ENCODE results near the gene LSM12.

LSM12 gene

GRCh38 chr17:44079877-44080821 is 13.7 kb upstream of the LSM12 start:
- no peak overlapping the region for H2BK12ac ChIP-seq (ENCODE audit: low read length in 2 of 2)
- H3K9ac ChIP-seq (ENCODE audit: low read length): peak overlapping the region; percentile 15
- peaks cover 81 to 92% of the 10 kb centered on the region in 2 experiments for H3K36me3 ChIP-seq (ENCODE audit: control insufficient read depth in 1 of 2, insufficient read depth in 2 of 2, low read depth in 1 of 2, low read length in 2 of 2)
- no peak overlapping the region for H3K14ac ChIP-seq (ENCODE audit: low read length in 2 of 2)
- no peak overlapping the region for H2AFZ ChIP-seq (ENCODE audit: low read depth, low read length)
- H3K23ac ChIP-seq (ENCODE audit: low read length in 2 of 2): no peak overlapping the region
- H3K4me1 ChIP-seq (ENCODE audit: control insufficient read depth, insufficient read depth, low read depth, low read length): peaks cover 10% of the 10 kb centered on the region
- H3K4me3 ChIP-seq (ENCODE audit: insufficient read depth in 1 of 2, low read depth in 1 of 2, low read length in 2 of 2): no peak overlapping the region
- no peak overlapping the region for H2BK15ac ChIP-seq (ENCODE audit: low read depth, poor library complexity, severe bottlenecking)
- no peaks in the 10 kb centered on the region for H3K9me3 ChIP-seq (ENCODE audit: control insufficient read depth, low read length)
- peak overlapping the region; percentile 19 for H4K91ac ChIP-seq (ENCODE audit: low read length)
- H3K27ac ChIP-seq (ENCODE audit: low read length, poor library complexity, severe bottlenecking): no peak overlapping the region
- no peak overlapping the region for H3K18ac ChIP-seq (ENCODE audit: low read depth in 1 of 2, low read length in 2 of 2)
- no peaks in the 10 kb centered on the region for H3K27me3 ChIP-seq (ENCODE audit: control insufficient read depth in 1 of 2, insufficient read depth in 1 of 2, low read length in 2 of 2)
- peaks cover 5% of the 10 kb centered on the region for H3K79me1 ChIP-seq (replicated peaks; ENCODE audit: low read length, poor library complexity, severe bottlenecking)
- 92% methylated on average over 18 of the region's 18 CpGs for WGBS
- no peak overlapping the region for H4K8ac ChIP-seq (ENCODE audit: low read length)
- no peak overlapping the region for H3K4ac ChIP-seq (ENCODE audit: low read depth in 1 of 2, low read length in 2 of 2)
- no peak overlapping the region for H3K4me2 ChIP-seq (ENCODE audit: low read length, poor library complexity, severe bottlenecking)
- H2BK120ac ChIP-seq (ENCODE audit: low read depth, low read length): no peak overlapping the region
- no peak overlapping the region for H2BK5ac ChIP-seq (ENCODE audit: low read depth, low read length, poor library complexity, severe bottlenecking)
- no peak for DNase-seq
- no peak overlapping the region for H2AK5ac ChIP-seq (ENCODE audit: low read length, severe bottlenecking)

GRCh38 chr17:44078412-44078811 is 11.9 kb upstream of the LSM12 start:
- Histone ChIP-seq H3K4me1 (ENCODE audit: control insufficient read depth, insufficient read depth, low read depth, low read length) (peaks cover 9% of the 10 kb centered on the region), H3K18ac (ENCODE audit: low read depth in 1 of 2, low read length in 2 of 2) (no peak overlapping the region), H4K91ac (ENCODE audit: low read length) (no peak overlapping the region), H2BK120ac (ENCODE audit: low read depth, low read length) (no peak overlapping the region), H2BK15ac (ENCODE audit: low read depth, poor library complexity, severe bottlenecking) (no peak overlapping the region), H2BK12ac (ENCODE audit: low read length in 2 of 2) (no peak overlapping the region), H3K14ac (ENCODE audit: low read length in 2 of 2) (no peak overlapping the region), H2AFZ (ENCODE audit: low read depth, low read length) (no peak overlapping the region), H3K27ac (ENCODE audit: low read length, poor library complexity, severe bottlenecking) (no peak overlapping the region), H3K9ac (ENCODE audit: low read length) (no peak overlapping the region), H4K8ac (ENCODE audit: low read length) (no peak overlapping the region), H3K9me3 (ENCODE audit: control insufficient read depth, low read length) (no peaks in the 10 kb centered on the region), H3K4me2 (ENCODE audit: low read length, poor library complexity, severe bottlenecking) (no peak overlapping the region), H3K4ac (ENCODE audit: low read depth in 1 of 2, low read length in 2 of 2) (no peak overlapping the region), H3K36me3 (ENCODE audit: control insufficient read depth in 1 of 2, insufficient read depth in 2 of 2, low read depth in 1 of 2, low read length in 2 of 2) (peaks cover 79 to 92% of the 10 kb centered on the region in 2 experiments), H3K27me3 (ENCODE audit: control insufficient read depth in 1 of 2, insufficient read depth in 1 of 2, low read length in 2 of 2) (no peaks in the 10 kb centered on the region), H2BK5ac (ENCODE audit: low read depth, low read length, poor library complexity, severe bottlenecking) (no peak overlapping the region), H3K79me1 (replicated peaks; ENCODE audit: low read length, poor library complexity, severe bottlenecking) (peaks cover 21% of the 10 kb centered on the region), H2AK5ac (ENCODE audit: low read length, severe bottlenecking) (no peak overlapping the region), H3K23ac (ENCODE audit: low read length in 2 of 2) (no peak overlapping the region), H3K4me3 (ENCODE audit: insufficient read depth in 1 of 2, low read depth in 1 of 2, low read length in 2 of 2) (no peak overlapping the region)
- 95% methylated on average over 19 of the region's 19 CpGs for WGBS
- DNase-seq: no peak

GRCh38 chr17:44077595-44077909 is 11.1 kb upstream of the LSM12 start:
- WGBS: no CpG with 5 or more reads among the region's 4 CpGs
- Histone ChIP-seq H2AK5ac (ENCODE audit: low read length, severe bottlenecking) (no peak overlapping the region), H3K27ac (ENCODE audit: low read length, poor library complexity, severe bottlenecking) (no peak overlapping the region), H2BK120ac (ENCODE audit: low read depth, low read length) (no peak overlapping the region), H3K27me3 (ENCODE audit: control insufficient read depth in 1 of 2, insufficient read depth in 1 of 2, low read length in 2 of 2) (no peaks in the 10 kb centered on the region), H3K4me2 (ENCODE audit: low read length, poor library complexity, severe bottlenecking) (no peak overlapping the region), H2BK5ac (ENCODE audit: low read depth, low read length, poor library complexity, severe bottlenecking) (no peak overlapping the region), H3K79me1 (replicated peaks; ENCODE audit: low read length, poor library complexity, severe bottlenecking) (peaks cover 25% of the 10 kb centered on the region), H3K18ac (ENCODE audit: low read depth in 1 of 2, low read length in 2 of 2) (no peak overlapping the region), H3K14ac (ENCODE audit: low read length in 2 of 2) (peak overlapping the region in 1 of 2 experiments; percentile 12), H3K36me3 (ENCODE audit: control insufficient read depth in 1 of 2, insufficient read depth in 2 of 2, low read depth in 1 of 2, low read length in 2 of 2) (peaks cover 77 to 83% of the 10 kb centered on the region in 2 experiments), H3K4me3 (ENCODE audit: insufficient read depth in 1 of 2, low read depth in 1 of 2, low read length in 2 of 2) (no peak overlapping the region), H3K4ac (ENCODE audit: low read depth in 1 of 2, low read length in 2 of 2) (no peak overlapping the region), H2BK15ac (ENCODE audit: low read depth, poor library complexity, severe bottlenecking) (no peak overlapping the region), H2BK12ac (ENCODE audit: low read length in 2 of 2) (peak overlapping the region in 1 of 2 experiments; percentile 22), H3K23ac (ENCODE audit: low read length in 2 of 2) (no peak overlapping the region), H4K8ac (ENCODE audit: low read length) (no peak overlapping the region), H3K9me3 (ENCODE audit: control insufficient read depth, low read length) (no peaks in the 10 kb centered on the region), H2AFZ (ENCODE audit: low read depth, low read length) (no peak overlapping the region), H4K91ac (ENCODE audit: low read length) (no peak overlapping the region), H3K9ac (ENCODE audit: low read length) (peak overlapping the region; percentile 45), H3K4me1 (ENCODE audit: control insufficient read depth, insufficient read depth, low read depth, low read length) (peaks cover 7% of the 10 kb centered on the region)
- DNase-seq: no peak

- DNase-seq: no peak
- no peak overlapping the region for H2BK12ac ChIP-seq (ENCODE audit: low read length in 2 of 2)
- H3K23ac ChIP-seq (ENCODE audit: low read length in 2 of 2): no peak overlapping the region
- no peak overlapping the region for H2BK120ac ChIP-seq (ENCODE audit: low read depth, low read length)
- H2BK15ac ChIP-seq (ENCODE audit: low read depth, poor library complexity, severe bottlenecking): no peak overlapping the region
- no peaks in the 10 kb centered on the region for H3K27me3 ChIP-seq (ENCODE audit: control insufficient read depth in 1 of 2, insufficient read depth in 1 of 2, low read length in 2 of 2)
- H2AFZ ChIP-seq (ENCODE audit: low read depth, low read length): no peak overlapping the region
- H3K9me3 ChIP-seq (ENCODE audit: control insufficient read depth, low read length): no peaks in the 10 kb centered on the region
- peaks cover under 1% of the 10 kb centered on the region for H3K4me1 ChIP-seq (ENCODE audit: control insufficient read depth, insufficient read depth, low read depth, low read length)
- H3K9ac ChIP-seq (ENCODE audit: low read length): peak overlapping the region; percentile 45
- H3K4me2 ChIP-seq (ENCODE audit: low read length, poor library complexity, severe bottlenecking): no peak overlapping the region
- no peak overlapping the region for H3K27ac ChIP-seq (ENCODE audit: low read length, poor library complexity, severe bottlenecking)
- no peak overlapping the region for H2BK5ac ChIP-seq (ENCODE audit: low read depth, low read length, poor library complexity, severe bottlenecking)
- no peak overlapping the region for H2AK5ac ChIP-seq (ENCODE audit: low read length, severe bottlenecking)
- no peak overlapping the region for H4K91ac ChIP-seq (ENCODE audit: low read length)
- 97% methylated on average over 3 of the region's 6 CpGs for WGBS
- H3K14ac ChIP-seq (ENCODE audit: low read length in 2 of 2): no peak overlapping the region
- no peak overlapping the region for H3K4me3 ChIP-seq (ENCODE audit: insufficient read depth in 1 of 2, low read depth in 1 of 2, low read length in 2 of 2)
- H3K36me3 ChIP-seq (ENCODE audit: control insufficient read depth in 1 of 2, insufficient read depth in 2 of 2, low read depth in 1 of 2, low read length in 2 of 2): peaks cover 71 to 77% of the 10 kb centered on the region in 2 experiments
- no peak overlapping the region for H3K18ac ChIP-seq (ENCODE audit: low read depth in 1 of 2, low read length in 2 of 2)
- no peak overlapping the region for H3K4ac ChIP-seq (ENCODE audit: low read depth in 1 of 2, low read length in 2 of 2)
- H3K79me1 ChIP-seq (replicated peaks; ENCODE audit: low read length, poor library complexity, severe bottlenecking): peaks cover 25% of the 10 kb centered on the region
- no peak overlapping the region for H4K8ac ChIP-seq (ENCODE audit: low read length)
These were observed 10.5 kb upstream of the LSM12 start for GRCh38 chr17:44076716-44077594.

Measured in mesenchymal stem cell (in vitro differentiated cells and primary cell).